Activated T-helper 2 cell treated with anti-CD3 and anti-CD28 coated beads, Interferon-gamma antibody, Interleukin-2, Interleukin-4, amounts not matched to agents 10 μg/mL and 5 μg/mL and 100 μg/mL, durations not matched to agents 14 hours and 24 hours and 36 hours (primary cell): ENCODE measurements around the gene SERTAD2. TPM values are rescaled to one million over a fixed set of nuclear protein-coding genes. Genes with fewer than 3 reads are reported as not detected.

Source experiments
- DNase-seq: peaks from one replicate; pipeline ENCODE4 v3.0.0; 2021; ENCODE audit warnings: low spot score
- H3K27ac Mint-ChIP-seq: one replicate; pipeline ENCODE4 v1.8.0; 2021; ENCODE audit warnings: mixed read lengths
- H3K27me3 Mint-ChIP-seq: one replicate; pipeline ENCODE4 v1.8.0; 2021; ENCODE audit warnings: low read depth, mixed read lengths
- H3K36me3 Mint-ChIP-seq: one replicate; pipeline ENCODE4 v1.8.0; 2021; ENCODE audit warnings: low read depth, mixed read lengths
- H3K4me1 Mint-ChIP-seq: one replicate; pipeline ENCODE4 v1.8.0; 2021; ENCODE audit warnings: low read depth, mixed read lengths
- H3K4me3 Mint-ChIP-seq: one replicate; pipeline ENCODE4 v1.8.0; 2021; ENCODE audit warnings: low read depth, mild to moderate bottlenecking, moderate library complexity, mixed read lengths
- H3K9me3 Mint-ChIP-seq: one replicate; pipeline ENCODE4 v1.8.0; 2021; ENCODE audit warnings: mixed read lengths
- intact Hi-C: fragments of 100-400 bp; cut with micrococcal nuclease; formaldehyde crosslinking; loops from one replicate; pipeline ENCODE4 v1.15.1; 2023
- total RNA-seq: library from RNA; stranded (reverse); gene quantifications from 2 replicates; pipeline ENCODE4 v1.2.3, GENCODE V29; 2022

The SERTAD2 gene, protein sequence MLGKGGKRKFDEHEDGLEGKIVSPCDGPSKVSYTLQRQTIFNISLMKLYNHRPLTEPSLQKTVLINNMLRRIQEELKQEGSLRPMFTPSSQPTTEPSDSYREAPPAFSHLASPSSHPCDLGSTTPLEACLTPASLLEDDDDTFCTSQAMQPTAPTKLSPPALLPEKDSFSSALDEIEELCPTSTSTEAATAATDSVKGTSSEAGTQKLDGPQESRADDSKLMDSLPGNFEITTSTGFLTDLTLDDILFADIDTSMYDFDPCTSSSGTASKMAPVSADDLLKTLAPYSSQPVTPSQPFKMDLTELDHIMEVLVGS
- 29.2 and 31.0 TPM in 2 replicates for total RNA-seq

DNA sequence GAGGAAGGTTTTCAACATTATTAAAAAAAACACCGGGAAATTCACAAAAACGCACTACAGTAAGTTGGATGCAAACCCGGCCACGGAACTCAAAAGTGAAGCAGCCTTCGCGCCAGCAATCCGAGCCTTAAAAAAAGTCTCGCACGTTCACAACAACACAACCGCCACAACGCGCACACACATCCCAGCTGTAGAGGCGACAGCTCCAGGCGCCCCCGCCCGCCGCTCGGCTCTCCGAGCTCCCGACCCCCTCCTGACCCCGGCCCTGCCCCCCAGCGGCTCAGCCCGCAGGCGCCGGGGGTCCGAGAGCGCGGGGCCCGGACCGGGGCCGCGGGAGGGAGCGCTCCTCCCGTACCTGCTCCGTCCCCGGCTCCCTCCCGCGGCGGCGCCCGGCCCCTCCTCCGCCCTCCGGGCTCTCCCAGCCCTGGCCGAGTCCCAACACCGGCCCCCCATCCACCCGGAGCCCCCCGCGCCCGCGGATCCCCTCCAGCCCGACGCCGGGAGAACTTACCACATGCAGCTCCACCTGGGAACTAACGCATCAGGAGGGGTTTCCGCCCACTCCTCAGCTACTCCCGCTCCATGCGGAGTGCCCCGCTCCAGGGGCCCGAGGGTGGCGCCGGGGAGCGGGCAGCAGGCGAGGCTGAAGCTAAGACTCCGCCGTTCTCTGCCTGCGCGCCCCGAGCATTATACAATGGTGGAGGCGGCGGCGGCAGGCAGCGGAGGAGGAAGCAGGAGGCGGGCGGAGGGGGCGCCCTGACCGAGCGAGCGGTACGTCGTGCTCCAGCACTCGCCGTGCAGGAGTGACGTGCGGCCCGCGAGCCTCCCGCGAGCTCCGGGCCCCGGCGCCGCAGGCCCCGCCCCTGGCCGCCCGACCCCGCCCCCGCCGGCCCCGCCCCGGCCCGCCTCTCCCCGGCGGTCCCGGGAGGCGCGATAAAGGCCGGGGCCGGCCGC is at the start of gene SERTAD2:
Gene SERTAD2, minus strand, starts transcription at position 805 of the 954 bp plus-strand sequence. CDS start 17,042 bp downstream, outside the sequence.
- DNase-seq = peak; percentile 82
- intact Hi-C loops = loop anchor here (2.0 to 10.0 kb wide), 3 partner anchors 47 to 441 kb away; no protein-coding TSS in a partner anchor
- no peaks in the 10 kb centered on the region for H3K9me3 Mint-ChIP-seq
- no peaks in the 10 kb centered on the region for H3K36me3 Mint-ChIP-seq
- peaks cover 63% of the 10 kb centered on the region for H3K4me1 Mint-ChIP-seq
- H3K27me3 Mint-ChIP-seq = no peaks in the 10 kb centered on the region
- peak within 1 kb of the TSS; percentile 90 for H3K27ac Mint-ChIP-seq
- peak within 1 kb of the TSS; percentile 91 for H3K4me3 Mint-ChIP-seq

DNA sequence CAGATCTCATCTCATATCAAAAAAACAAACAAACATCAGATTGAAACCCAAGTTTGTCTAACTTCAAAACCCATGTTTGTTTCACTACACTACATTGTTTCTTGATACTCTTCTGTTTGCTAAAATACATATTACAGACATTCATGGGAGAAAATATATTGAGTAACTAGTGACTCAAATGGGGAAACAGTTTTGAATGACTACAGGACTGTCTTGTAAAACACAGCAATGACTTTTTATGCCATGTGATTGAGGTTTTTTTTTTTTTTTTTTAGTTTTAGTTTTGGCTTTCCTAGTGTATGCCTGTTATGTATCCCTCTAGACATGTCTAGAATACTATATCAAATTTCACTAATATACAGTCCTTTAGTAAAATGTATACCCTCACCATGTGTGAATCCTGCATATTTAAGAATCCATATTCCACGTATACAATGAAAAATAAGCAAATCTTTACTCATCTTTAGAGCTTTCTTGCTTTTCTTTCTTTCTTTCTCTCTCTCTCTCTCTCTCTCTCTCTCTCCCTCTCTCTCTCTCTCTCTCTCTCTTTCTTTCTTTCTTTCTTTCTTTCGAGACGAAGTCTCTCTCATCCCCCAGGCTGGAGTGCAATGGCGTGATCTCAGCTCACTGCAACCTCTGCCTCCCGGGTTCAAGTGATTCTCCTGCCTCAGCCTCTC is 46.6 kb upstream of the SERTAD2 start:
- peak overlapping the region; percentile 19 for H3K4me3 Mint-ChIP-seq
- no peaks in the 10 kb centered on the region for H3K27me3 Mint-ChIP-seq
- peak overlapping the region; percentile 84 for H3K27ac Mint-ChIP-seq
- no peak for DNase-seq
- H3K36me3 Mint-ChIP-seq = peaks cover 28% of the 10 kb centered on the region
- intact Hi-C loops = loop anchor here (1.0 kb wide), 1 partner anchor 93 kb away; no protein-coding TSS in a partner anchor
- H3K4me1 Mint-ChIP-seq = peaks cover 66% of the 10 kb centered on the region
- peaks cover 4% of the 10 kb centered on the region for H3K9me3 Mint-ChIP-seq

DNA sequence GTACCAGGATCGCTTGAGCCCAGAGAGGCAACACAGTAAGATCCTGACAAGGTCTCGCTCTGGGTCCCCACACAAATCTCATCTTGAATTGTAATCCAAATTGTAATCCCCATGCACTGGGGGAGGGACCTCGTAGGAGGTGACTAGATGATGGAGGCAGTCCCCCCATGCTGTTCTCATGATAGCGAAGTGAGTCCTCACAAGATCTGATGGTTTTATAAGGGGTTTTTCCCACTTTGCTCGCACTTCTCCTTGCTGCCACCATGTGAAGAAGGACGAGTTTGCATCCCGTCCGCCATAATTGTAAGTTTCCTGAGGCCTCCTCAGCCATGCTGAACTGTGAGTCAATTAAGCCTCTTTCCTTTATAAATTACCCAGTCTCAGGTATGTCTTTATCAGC is 46.0 kb upstream of the SERTAD2 start:
- H3K27me3 Mint-ChIP-seq = no peaks in the 10 kb centered on the region
- intact Hi-C loops = loop anchor here (1.0 to 5.0 kb wide), 3 partner anchors 20 to 133 kb away; no protein-coding TSS in a partner anchor

DNA sequence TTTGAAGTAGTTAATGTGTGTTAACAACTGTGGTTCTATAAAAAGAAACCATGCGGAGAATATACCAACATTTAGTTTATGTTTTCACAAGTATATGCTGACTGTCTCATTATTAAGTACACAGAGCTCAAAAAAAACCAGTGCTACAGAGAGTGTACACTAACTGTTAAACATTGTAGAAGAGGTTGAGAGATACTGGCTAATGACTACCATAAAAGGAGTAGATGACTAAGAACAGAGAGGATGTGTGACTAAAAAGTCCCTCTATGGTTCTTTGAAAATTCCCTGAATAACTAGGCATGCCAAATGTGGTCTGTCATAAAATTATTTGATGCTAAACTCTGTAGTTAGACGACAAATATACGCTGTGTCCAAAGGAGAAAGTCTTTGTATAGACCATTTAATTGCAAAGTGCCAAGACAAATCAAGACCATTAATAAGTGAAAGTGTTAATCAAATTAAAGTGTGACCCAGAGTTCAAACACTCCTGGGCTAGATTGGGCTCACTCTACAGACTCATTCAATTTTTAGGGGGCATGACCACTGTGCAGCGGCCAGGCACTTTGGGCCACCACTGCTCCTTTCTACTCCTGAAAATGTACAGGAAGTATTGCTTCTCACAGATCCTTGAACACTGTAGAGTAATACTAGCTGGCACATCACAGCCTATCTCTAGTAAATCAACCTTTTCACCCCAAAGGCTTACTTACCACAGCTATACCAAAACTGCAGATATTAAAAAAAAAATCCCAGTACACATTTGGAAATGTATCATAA is 45.1 kb upstream of the SERTAD2 start:
- Mint-ChIP-seq H3K4me1 (peaks cover 59% of the 10 kb centered on the region), H3K4me3 (peak overlapping the region; percentile 2), H3K27me3 (no peaks in the 10 kb centered on the region), H3K27ac (peak overlapping the region; percentile 84), H3K36me3 (peaks cover 25% of the 10 kb centered on the region), H3K9me3 (peaks cover 4% of the 10 kb centered on the region)
- intact Hi-C loops = loop anchor here (1.0 to 5.0 kb wide), 7 partner anchors 20 to 133 kb away; no protein-coding TSS in a partner anchor
- no peak for DNase-seq

More for the DNA sequence above, 46.0 kb upstream of the SERTAD2 start:
- peaks cover 25% of the 10 kb centered on the region for H3K36me3 Mint-ChIP-seq
- no peak for DNase-seq
- H3K9me3 Mint-ChIP-seq = peaks cover 4% of the 10 kb centered on the region
- peaks cover 61% of the 10 kb centered on the region for H3K4me1 Mint-ChIP-seq
- peak overlapping the region; percentile 19 for H3K4me3 Mint-ChIP-seq
- H3K27ac Mint-ChIP-seq = peak overlapping the region; percentile 84

DNA sequence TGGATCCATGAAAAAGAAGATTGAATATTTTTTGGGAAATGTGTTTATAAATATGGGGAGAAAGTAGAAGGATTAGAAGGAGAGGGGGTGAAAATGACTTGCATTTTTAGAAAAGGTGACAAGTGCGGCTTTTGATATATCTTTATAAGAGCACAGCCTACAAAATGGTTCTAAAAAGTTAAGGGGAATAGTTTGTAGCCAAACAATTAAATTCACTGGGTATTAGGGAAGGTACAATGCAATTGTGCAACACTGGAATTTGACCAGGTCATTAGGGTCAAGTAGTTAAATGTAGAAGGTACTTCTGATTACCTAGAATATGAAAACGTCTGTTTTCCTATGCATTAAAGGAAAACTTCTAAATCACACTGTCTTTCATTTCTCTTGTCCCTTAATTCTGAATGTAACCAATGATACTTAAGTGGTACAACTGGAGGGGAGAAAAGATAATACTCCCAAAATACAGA is 44.5 kb upstream of the SERTAD2 start:
- Mint-ChIP-seq H3K36me3 (peaks cover 31% of the 10 kb centered on the region), H3K9me3 (peaks cover 10% of the 10 kb centered on the region), H3K4me3 (no peak overlapping the region), H3K4me1 (peaks cover 59% of the 10 kb centered on the region), H3K27me3 (no peaks in the 10 kb centered on the region), H3K27ac (peak overlapping the region; percentile 84)
- no peak for DNase-seq
- intact Hi-C loops = loop anchor here (1.0 to 5.0 kb wide), 6 partner anchors 29 to 134 kb away; no protein-coding TSS in a partner anchor

DNA sequence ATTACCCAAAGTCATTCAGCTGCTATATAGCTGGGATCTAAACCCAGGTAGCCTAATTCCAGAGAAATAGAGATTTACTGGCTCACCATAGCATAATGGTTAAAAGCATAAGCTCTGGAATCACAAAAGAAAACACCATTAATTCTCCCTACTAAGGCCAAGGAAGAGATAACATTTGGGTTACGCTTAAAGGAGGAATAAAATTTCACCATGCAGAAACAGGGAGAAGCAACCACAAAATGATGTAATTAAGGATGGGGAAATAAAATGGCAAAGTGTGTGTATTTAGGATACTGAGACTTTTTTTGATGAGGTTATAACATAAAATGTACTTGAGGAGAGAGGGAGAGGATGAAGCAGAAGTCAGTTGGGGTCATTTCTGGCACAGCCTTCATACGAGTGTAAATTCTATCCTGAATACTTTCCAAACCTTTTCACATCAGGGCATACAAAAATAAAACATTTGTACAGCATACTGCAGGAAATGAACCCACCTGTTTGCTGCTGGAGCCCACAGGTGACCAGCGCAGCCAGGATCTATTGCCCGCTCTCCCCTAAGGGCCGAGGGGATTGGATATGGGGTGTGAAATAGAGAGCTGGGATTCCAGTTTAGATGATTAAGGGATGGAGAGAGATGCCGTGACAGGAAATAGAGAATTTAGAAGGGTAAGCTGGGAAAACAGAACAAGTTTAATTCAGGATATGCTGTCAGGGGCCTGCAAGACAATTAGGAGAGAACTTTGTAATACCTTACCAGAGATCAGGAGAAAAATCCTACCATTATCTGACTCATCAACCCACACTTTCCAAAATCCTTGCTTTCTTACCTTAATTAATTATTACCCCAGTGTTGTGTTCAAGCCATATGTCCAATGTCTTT is 43.8 kb upstream of the SERTAD2 start:
- Mint-ChIP-seq H3K9me3 (peaks cover 12% of the 10 kb centered on the region), H3K27ac (peak overlapping the region; percentile 84), H3K27me3 (no peaks in the 10 kb centered on the region), H3K4me3 (no peak overlapping the region), H3K4me1 (peaks cover 55% of the 10 kb centered on the region), H3K36me3 (peaks cover 32% of the 10 kb centered on the region)
- intact Hi-C loops = loop anchor here (1.0 to 5.0 kb wide), 6 partner anchors 30 to 135 kb away; no protein-coding TSS in a partner anchor
- DNase-seq = no peak

DNA sequence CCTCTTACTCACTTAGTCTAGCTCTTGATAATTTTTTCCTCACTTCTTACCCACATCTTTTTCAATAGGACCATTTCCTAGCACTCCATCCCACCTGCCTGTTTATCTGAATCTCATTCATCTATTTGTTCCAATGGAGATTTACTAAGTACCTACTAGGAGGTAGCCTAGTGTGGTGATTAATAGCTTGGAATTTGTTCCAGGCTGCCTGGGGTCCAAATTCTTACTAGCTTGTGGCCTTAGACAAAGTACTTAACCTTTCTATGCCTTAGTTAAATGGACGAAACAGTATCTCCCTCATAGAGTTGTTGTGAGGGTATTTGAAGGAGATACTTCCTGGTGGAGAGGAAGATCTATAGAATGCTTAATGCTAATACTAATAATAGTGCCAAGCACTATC is 42.9 kb upstream of the SERTAD2 start:
- H3K9me3 Mint-ChIP-seq = peaks cover 16% of the 10 kb centered on the region
- peaks cover 36% of the 10 kb centered on the region for H3K36me3 Mint-ChIP-seq
- H3K27me3 Mint-ChIP-seq = no peaks in the 10 kb centered on the region
- H3K4me3 Mint-ChIP-seq = no peak overlapping the region
- H3K4me1 Mint-ChIP-seq = peaks cover 58% of the 10 kb centered on the region
- no peak for DNase-seq
- intact Hi-C loops = loop anchor here (5.0 kb wide), 1 partner anchor 136 kb away; no protein-coding TSS in a partner anchor
- peak overlapping the region; percentile 18 for H3K27ac Mint-ChIP-seq

DNA sequence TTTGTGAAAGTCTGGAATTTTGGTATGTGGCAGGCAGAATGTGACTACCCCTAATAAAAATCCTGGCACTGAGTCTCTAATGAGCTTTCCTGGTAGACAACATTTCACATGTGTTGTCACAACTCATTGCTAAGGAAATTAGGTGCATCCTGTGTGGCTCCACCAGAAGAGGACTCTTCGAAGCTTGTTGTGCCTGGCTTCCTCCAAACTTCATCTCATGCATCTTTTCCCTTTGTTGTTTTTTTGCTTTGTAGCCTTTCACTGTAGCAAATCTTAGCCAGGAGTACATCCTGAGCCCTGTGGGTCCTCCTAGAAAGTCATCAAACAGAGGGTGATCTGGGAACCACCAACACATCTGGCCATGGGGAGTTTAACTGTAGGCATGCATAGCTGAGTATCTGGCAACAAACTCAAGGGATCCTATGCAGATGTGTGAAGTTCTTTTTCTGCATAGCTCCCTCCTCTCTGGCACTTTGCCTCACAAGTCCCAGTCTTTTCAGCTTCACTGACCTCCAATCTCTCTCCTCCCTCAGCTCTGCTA is 42.1 kb upstream of the SERTAD2 start:
- H3K9me3 Mint-ChIP-seq = peaks cover 16% of the 10 kb centered on the region
- peak overlapping the region; percentile 4 for H3K27ac Mint-ChIP-seq
- H3K4me1 Mint-ChIP-seq = peaks cover 54% of the 10 kb centered on the region
- intact Hi-C loops = loop anchor here (5.0 kb wide), 1 partner anchor 137 kb away; no protein-coding TSS in a partner anchor
- no peak overlapping the region for H3K4me3 Mint-ChIP-seq
- no peak for DNase-seq
- peaks cover 30% of the 10 kb centered on the region for H3K36me3 Mint-ChIP-seq
- no peaks in the 10 kb centered on the region for H3K27me3 Mint-ChIP-seq

DNA sequence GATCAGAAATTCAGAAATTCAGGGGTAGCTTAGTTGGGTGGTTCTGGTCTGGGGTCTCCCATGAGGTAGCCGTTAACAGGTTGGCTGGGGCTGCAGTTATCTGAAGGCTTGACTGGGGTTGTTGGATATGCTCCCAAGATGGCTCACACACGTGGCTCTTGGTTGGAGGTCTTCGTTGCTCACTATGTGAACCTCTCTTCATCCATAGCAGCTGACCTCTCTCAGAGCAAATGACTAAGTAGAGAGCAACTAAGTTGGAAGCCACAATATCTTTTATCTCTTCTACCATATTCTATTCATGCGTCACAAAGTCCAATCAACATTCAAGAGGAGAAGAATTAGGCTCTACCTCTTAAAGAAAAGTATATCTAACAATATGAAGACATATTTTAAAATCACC is 38.7 kb upstream of the SERTAD2 start:
- peaks cover 15% of the 10 kb centered on the region for H3K9me3 Mint-ChIP-seq
- no peak overlapping the region for H3K27ac Mint-ChIP-seq
- H3K27me3 Mint-ChIP-seq = no peaks in the 10 kb centered on the region
- peaks cover 27% of the 10 kb centered on the region for H3K36me3 Mint-ChIP-seq
- intact Hi-C loops = no loop called here
- H3K4me3 Mint-ChIP-seq = no peak overlapping the region
- peaks cover 27% of the 10 kb centered on the region for H3K4me1 Mint-ChIP-seq
- no peak for DNase-seq

DNA sequence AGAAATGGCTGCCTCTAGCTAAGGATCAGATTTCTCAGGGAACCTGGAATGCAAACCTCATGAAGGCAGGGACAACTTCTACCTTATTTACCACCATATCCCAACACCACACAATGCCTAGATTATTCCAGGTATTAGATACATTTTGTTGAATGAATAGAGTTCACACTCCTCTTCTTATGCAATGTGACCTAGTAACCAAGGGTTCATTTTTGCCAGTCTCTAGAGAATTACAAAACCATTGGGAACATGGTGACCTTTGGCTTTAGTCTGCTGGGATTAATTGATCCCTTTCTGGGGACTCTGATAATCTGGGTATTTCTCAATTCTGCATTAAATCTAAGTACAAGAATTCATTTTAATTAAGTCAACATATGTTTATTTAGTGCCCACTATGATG is 35.2 kb upstream of the SERTAD2 start:
- peaks cover 24% of the 10 kb centered on the region for H3K4me1 Mint-ChIP-seq
- peaks cover 15% of the 10 kb centered on the region for H3K9me3 Mint-ChIP-seq
- intact Hi-C loops = no loop called here
- no peak overlapping the region for H3K4me3 Mint-ChIP-seq
- peaks cover 21% of the 10 kb centered on the region for H3K36me3 Mint-ChIP-seq
- no peak overlapping the region for H3K27ac Mint-ChIP-seq
- DNase-seq = no peak
- no peaks in the 10 kb centered on the region for H3K27me3 Mint-ChIP-seq
